ENCODE results near the gene MAP7D1.

- TF ChIP-seq, protein P1, sequence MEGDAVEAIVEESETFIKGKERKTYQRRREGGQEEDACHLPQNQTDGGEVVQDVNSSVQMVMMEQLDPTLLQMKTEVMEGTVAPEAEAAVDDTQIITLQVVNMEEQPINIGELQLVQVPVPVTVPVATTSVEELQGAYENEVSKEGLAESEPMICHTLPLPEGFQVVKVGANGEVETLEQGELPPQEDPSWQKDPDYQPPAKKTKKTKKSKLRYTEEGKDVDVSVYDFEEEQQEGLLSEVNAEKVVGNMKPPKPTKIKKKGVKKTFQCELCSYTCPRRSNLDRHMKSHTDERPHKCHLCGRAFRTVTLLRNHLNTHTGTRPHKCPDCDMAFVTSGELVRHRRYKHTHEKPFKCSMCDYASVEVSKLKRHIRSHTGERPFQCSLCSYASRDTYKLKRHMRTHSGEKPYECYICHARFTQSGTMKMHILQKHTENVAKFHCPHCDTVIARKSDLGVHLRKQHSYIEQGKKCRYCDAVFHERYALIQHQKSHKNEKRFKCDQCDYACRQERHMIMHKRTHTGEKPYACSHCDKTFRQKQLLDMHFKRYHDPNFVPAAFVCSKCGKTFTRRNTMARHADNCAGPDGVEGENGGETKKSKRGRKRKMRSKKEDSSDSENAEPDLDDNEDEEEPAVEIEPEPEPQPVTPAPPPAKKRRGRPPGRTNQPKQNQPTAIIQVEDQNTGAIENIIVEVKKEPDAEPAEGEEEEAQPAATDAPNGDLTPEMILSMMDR (IDR thresholded peaks at IDR 0.05; ENCODE audit: low read depth, low read length) = no peak
- no peak for TF ChIP-seq POLR2A (IDR thresholded peaks at IDR 0.05; ENCODE audit: extremely low read depth, insufficient read length)
Measured at GRCh38 chr1:36107394-36107793, 48.6 kb upstream of the MAP7D1 start.
